22Rv1 (cell line): Measurements from ENCODE around the gene STUB1.

Source experiments
- ZFX ChIP-seq: fragments of 450-650 bp; IDR thresholded peaks from 2 replicates; pipeline ENCODE4 v1.6.1; 2017; ENCODE audit warnings: antibody characterized with exemption, borderline replicate concordance
- TF ChIP-seq, protein P1 (sequence below): fragments of 450-650 bp; IDR thresholded peaks from 2 replicates; pipeline ENCODE4 v1.5.1; 2017; ENCODE audit warnings: mild to moderate bottlenecking

DNA sequence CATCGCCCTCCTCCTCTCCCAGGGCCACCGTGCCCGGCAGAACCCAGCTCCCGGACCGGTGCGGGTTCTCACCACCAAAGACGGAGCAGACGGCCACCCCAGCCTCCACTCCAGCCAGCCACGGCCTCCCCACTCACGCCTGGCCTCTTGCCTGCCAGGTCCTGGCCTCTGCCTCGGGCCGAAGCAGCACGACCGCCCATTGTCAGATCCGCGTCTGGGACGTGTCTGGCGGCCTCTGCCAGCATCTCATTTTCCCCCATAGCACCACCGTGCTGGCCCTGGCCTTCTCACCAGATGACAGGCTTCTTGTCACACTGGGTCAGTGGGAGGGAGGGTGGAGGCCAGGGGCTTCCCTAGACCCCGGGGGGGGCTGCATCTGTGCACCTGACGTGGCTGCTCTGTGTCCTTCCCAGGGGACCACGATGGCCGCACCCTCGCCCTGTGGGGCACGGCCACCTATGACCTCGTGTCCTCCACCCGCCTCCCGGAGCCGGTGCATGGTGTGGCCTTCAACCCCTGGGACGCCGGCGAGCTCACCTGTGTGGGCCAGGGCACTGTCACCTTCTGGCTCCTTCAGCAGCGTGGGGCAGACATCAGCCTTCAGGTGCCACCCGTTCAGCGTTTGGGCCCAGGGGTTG lies 18.9 kb upstream of the STUB1 start:
- TF ChIP-seq, protein P1, sequence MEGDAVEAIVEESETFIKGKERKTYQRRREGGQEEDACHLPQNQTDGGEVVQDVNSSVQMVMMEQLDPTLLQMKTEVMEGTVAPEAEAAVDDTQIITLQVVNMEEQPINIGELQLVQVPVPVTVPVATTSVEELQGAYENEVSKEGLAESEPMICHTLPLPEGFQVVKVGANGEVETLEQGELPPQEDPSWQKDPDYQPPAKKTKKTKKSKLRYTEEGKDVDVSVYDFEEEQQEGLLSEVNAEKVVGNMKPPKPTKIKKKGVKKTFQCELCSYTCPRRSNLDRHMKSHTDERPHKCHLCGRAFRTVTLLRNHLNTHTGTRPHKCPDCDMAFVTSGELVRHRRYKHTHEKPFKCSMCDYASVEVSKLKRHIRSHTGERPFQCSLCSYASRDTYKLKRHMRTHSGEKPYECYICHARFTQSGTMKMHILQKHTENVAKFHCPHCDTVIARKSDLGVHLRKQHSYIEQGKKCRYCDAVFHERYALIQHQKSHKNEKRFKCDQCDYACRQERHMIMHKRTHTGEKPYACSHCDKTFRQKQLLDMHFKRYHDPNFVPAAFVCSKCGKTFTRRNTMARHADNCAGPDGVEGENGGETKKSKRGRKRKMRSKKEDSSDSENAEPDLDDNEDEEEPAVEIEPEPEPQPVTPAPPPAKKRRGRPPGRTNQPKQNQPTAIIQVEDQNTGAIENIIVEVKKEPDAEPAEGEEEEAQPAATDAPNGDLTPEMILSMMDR: no peak
- TF ChIP-seq ZFX: no peak
